ENCODE data around the gene PEX16.

Gene PEX16

DNA sequence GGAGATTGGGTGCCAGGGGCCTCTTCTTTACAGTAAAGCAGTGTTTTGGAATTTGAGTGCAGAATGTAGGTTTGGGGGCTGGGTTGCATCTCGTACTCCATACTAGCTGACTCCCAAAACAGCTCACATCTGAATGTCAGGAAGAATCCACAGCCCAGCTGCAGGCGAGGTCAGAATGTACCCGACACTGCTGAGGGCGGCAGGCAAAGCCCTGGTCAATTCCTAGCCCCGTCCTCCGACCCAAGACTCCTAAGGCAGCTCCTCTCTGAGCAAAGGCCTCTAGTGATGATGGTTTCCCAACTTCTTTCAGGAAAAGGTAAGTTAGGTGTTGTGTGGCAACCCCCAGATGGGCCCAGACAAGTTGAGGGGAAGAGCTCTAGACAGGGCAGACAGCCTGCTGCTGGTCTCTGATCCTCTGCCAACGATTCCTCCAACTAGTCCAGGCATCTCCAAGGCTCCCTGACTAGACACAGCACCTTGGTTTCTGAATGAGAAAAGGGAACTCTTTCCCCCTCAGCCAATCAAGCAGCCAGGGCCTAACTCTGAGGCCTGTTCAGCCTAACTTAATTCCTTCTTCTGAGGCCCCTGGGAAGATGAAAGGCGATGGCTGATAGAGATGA is 13.4 kb upstream of the PEX16 start:
- no peak for DNase-seq

DNA sequence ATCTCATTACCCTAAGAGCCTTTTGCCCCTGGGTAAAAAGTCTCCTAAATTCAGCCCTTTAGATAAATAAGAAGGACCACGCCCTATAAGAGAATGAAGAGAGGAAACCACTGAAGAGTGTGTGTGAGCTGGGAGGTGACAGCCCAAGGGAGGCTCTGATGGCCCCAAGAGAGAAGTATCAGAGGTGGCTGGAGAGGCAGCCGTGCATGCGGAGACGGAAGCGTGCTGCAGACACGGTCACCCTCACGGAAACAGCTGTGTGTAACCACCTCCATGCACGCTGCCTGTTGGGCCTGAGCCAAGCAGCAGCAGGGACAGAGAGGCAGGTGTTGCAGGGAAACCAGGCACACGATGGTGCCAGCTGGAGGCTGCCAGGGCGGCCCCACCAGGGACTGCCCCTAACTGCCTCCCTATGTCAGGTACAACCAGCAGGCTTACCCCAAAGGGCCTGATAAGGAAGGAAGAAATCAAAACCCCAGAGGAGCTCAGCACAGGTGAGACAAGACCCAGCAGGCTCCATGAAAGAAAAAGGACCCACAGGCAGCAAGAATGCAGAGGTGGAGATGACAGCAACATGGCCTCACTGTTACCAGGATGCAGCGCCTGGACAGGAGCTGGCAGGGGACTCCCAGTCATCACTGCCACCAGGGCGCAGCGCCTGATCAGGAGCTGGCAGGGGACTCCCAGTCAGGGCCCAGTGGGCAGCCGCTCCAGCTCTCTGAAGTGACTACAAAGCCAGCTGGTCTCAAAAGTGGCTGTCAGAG is 12.5 kb upstream of the PEX16 start:
- DNase-seq, result peak; percentile 96

DNA sequence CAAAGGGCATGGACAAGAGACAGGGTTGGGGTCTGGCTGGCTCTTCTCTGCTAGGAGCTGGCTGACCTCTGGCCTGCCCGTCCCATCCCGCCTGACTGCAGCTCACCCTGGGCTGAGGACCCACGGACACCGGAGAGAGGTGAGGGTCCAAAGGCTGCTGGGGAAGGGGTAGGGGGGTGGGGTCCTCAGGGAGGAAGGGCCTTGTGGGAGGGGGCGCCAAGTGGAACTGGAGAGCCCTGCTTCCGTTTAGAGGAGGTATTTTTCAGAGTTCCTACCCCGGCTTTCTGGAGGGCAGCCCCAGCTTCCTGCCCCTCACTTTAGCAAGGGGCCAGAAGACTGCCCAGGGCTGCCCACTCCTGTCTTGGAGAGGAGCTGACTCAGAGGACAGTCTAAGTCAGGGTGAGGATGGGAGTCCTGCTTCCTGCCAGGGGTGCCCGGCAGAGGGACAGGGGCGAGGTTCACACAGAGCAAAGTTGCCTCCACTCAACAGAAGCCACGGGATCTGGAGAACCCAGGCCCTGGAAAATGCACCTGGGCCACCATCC is 11.9 kb upstream of the PEX16 start:
- peak; percentile 84 for DNase-seq

DNA sequence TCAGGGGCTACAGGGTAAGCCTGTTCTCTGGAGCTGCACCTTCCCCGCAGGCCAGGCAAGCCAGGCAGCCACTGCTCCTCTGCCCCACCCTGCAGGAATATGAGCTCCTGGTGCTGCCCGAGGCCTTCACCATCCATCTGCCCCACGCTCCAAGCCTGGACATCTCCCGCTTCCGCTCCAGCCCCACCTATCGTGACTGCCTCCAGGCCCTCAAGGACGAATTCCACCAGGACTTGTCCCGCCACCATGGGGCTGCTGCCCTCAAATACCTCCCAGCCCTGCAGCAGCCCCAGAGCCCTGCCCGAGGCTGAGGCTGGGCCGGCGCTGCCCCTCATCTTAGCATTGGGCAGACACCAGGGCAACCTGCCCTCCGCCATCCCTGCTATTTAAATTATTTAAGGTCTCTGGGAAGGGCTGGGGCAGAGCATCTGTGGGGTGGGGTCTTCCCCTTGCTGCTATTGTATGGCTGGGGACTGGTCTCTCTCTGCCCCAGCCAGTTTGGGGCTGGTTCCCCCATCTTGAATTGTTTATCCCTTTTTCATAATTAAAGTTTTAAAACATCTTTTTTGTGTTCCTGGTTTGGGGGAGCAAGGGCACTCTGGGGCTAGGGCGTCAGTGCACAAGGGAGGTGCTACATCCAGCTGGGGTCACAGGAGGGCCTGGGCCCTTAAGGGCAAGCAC is 11.0 kb upstream of the PEX16 start:
- peak; percentile 10 for DNase-seq

DNA sequence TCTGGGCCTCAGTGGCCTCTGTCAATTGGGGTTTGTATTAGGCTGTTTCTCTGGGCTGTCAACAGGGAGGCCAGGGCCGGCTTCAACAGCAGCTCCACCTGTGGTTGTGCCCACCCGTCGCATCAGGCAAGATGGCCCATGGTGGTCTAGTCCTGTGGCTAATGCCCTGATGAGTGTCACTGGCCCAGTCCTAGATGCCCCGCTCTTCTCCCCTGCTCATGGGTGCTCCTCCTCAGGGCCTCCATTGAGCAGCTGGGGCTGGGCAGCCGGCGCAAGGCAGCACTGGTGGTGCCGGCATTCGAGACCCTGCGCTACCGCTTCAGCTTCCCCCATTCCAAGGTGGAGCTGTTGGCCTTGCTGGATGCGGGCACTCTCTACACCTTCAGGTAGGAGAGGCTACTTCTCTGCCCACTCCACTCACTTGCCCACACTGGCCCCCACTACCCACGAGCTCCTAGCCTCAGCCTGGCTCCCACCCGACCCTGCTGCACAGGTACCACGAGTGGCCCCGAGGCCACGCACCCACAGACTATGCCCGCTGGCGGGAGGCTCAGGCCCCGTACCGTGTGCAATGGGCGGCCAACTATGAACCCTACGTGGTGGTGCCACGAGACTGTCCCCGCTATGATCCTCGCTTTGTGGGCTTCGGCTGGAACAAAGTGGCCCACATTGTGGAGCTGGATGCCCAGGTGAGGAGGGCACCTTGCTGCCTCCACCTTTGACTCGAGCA is 10.2 kb upstream of the PEX16 start:
- DNase-seq, result no peak

DNA sequence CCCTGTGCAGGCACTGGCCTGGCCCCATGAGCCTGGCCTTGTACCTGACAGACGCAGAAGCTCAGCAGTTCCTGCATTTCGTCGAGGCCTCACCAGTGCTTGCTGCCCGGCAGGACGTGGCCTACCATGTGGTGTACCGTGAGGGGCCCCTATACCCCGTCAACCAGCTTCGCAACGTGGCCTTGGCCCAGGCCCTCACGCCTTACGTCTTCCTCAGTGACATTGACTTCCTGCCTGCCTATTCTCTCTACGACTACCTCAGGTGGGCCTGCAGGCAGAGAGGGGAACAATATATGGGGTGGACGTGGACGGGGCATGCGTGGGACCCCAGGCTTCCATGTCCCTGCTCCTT is 9.6 kb upstream of the PEX16 start:
- DNase-seq, result no peak

DNA sequence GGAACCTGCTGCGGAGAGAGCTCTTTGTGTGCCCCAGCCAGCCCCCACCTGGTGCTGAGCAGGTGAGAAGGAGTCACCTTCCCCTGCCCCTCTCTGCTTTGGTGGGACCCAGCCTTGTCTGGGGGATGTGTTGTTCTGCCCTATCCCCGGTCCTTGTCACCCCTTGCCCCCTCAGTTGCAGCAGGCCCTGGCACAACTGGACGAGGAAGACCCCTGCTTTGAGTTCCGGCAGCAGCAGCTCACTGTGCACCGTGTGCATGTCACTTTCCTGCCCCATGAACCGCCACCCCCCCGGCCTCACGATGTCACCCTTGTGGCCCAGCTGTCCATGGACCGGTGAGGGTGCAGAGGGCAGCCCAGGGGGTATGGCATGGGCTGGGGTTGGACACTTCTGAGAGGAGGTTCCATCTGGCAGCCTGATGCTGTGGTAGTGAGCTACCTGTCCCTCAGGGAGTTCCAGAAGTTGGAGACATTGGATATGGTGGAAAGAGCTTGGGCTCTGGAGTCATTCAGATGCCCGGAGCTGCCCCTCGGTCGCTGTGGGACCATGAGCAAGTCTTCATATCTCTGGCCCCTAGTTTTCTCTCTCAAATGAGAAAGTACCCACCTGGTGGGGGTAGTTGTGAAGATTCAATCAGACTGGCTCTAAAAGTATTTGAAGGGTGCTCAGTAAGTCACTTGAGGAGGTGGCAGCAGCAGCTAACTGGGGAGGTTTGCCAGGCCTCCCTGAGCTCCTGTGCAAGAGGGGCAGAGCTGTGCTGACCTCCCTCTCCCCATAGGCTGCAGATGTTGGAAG is 9.1 kb upstream of the PEX16 start:
- DNase-seq, result no peak

DNA sequence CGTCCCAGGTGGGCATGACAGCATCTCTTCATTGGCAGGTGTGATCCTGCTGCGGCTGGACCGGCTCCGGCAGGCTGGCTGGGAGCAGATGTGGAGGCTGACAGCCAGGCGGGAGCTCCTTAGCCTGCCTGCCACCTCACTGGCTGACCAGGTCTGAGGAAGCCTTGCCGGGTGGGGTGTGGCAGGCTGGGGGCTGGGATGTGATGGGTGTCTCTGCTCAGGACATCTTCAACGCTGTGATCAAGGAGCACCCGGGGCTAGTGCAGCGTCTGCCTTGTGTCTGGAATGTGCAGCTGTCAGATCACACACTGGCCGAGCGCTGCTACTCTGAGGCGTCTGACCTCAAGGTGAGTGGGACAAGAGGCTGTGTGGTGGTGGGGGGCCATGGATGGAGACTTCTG is 8.3 kb upstream of the PEX16 start:
- no peak for DNase-seq

DNA sequence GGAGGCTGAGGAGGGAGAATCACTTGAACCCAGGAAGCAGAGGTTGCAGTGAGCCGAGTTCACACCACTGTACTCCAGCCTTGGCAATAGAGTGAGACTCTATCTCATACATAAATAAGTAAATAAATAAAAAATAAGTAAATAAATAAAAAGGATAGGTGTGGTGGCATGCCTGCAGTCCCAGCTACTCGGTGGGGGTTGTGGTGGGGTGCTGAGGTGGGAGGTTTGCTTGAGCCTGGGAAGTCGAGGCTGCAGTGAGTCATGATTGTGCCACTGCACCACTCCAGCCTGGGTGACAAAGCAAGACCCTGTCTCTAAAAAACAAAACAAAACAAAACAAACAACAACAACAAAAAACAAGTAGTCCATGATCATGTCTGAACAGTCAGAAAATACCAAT is 7.9 kb upstream of the PEX16 start:
- DNase-seq, result no peak

DNA sequence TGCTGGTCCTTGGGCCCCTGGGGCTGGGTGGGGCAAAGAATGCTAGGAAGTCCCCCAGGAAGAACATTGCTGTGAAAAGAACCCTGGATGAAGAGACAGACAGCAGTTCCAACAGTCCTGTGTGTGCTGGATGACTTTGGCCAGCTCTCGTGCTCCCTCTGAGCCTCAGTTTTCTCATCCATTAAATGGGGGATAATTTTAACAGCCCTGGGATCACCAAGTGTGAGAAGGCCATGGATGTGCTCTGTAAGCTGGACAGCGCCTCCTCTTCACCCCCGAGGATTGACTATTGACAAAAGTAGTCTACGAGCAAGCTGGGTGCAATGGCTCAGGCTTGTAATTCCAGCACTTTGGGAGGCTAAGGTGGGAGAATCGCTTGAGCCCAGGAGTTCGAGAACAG is 7.2 kb upstream of the PEX16 start:
- no peak for DNase-seq

DNA sequence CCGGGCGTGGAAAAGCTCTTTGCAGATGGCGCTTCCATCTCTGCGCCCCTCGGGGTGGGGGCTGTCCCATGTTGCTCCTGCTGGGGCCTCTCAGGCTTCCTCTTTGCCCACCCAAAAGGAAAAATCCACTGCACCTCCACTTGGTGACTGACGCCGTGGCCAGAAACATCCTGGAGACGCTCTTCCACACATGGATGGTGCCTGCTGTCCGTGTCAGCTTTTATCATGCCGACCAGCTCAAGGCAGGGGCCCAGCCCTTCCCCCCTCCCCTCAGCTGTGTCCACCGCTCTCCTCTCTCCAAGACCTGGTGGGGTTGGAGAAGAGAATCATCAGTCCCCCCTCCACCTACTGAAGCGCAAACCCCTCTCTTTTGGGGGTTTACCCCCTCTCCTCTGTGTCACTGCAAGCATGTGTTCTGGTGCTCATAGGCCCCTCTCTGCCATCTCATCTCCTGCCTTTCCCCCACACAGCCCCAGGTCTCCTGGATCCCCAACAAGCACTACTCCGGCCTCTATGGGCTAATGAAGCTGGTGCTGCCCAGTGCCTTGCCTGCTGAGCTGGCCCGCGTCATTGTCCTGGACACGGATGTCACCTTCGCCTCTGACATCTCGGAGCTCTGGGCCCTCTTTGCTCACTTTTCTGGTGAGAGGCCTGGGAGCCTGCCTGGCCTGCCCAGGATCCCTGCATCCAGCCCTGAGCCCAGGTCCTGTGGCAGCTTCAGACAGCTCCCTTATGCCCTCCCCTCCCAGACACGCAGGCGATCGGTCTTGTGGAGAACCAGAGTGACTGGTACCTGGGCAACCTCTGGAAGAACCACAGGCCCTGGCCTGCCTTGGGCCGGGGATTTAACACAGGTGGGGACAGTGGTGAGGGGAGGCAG is 6.6 kb upstream of the PEX16 start:
- DNase-seq, result no peak

DNA sequence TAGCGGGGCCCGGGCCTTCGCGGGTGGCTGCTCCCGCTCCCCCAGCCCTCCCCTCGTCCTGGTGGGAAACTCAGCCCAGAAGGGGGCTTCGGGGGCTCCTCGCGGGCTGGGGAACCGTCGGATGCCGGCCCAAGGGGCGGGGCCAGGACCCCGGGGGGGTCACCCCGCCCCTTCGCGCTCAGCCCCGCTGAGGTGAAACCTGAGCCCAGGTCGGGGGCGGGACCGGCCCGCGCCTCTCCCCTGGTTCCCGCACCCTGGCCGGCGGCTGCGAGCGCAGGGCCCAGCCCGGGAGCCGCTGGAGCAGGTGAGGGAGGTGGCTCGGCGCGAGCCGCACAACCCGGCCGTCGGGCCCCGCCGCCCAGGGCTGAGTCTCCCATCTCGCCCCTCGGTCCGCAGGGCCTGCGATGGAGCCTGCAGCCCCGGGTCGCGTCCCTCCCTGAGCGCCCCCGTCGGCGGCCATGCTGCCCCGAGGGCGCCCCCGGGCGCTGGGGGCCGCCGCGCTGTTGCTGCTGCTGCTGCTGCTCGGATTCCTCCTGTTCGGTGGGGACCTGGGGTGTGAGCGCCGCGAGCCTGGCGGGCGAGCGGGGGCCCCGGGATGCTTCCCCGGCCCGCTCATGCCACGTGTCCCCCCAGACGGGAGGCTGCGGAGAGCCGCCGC is 4.9 kb upstream of the PEX16 start, which contains the start of gene LARGE2:
LARGE2 (plus strand) TSS at position 232 of the 658 bp plus-strand sequence; CDS start at position 459, 227 bp downstream.
- peak; percentile 90 for DNase-seq

DNA sequence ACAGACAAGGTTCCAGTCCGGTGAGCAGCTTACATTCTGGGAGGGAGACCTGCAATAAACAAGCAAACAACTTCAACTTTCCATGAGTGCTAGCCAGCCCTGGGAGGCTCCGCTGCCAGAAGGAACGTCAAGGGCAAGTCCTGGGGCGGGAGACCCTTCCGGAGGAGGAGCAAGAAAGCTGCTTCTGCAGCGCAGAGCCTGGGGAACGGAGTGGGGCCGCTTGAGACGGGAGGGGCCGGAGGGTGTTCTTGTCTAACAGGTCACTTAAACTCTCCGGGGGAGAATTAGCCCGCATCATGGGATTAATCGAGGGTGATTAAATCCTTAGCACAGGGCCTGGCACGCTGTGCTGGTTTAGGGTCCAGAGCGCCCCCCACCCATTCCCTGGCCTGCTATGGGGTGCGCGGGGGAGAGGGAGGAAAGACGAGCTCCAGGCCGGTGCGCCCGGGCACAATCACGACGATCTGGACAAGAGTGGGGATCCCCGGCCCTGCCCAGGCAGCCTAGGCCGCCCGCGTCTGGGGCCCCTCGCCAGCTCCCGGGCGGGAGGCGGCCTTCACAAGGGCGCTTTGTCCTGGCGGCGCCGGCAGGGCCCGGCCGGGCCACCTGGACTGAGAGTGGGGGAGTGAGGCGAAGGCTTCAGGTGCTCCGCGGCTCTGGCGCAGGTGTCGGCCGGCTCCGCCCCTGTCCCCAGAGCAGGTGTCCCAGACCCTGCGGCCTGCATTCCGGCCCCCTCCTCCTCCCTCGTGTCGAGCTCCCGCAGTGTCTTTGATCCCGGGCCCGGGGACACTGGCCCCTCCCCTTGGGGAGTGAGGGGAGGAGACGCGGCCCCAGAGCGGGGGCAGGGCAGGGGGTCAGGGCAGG is 4.1 kb upstream of the PEX16 start:
- DNase-seq, result peak; percentile 97

DNA sequence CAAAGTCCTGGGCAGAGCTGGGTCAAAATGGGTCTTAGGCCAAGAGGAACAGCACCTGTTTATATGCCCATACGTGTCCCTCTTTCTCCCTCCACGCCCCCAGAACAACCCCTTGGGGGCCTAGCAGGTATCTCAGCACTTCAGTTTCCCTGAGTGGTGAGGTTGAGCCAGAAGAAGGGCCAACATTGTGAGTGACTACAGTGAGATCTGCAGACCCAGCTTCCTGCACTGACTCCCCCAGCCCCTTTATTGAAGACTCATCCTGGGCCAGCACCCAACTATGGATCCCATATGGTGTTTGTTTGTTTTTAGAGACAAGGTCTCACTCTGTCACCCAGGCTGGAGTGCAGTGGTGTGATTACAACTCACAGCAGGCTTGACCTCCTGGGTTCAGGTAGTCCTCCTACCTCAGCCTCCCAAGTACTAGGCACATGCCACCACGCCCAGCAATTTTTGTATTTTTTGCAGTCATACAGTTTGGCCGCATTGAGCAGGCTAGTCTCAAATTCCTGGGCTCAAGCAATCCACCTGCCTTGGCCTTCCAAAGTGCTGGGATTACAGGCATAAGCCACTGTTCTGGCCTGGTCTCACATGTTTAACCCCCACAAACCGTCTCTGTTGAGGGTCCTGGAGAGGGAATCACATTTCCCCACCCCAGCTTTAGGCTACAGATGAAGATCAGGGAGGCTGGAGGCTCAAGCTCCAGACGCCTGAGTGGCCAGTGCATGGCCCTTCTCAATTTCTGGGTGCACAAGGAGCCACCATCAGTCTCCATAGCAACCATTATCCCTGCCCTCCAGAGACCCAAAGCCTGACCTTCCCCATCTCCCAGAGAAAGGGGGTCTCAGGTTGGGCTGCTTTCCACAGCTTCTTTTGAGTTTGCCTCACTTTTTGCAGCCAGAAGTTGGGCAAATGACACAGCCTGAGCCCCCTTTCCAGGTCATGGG is 3.1 kb upstream of the PEX16 start:
- no peak for DNase-seq

DNA sequence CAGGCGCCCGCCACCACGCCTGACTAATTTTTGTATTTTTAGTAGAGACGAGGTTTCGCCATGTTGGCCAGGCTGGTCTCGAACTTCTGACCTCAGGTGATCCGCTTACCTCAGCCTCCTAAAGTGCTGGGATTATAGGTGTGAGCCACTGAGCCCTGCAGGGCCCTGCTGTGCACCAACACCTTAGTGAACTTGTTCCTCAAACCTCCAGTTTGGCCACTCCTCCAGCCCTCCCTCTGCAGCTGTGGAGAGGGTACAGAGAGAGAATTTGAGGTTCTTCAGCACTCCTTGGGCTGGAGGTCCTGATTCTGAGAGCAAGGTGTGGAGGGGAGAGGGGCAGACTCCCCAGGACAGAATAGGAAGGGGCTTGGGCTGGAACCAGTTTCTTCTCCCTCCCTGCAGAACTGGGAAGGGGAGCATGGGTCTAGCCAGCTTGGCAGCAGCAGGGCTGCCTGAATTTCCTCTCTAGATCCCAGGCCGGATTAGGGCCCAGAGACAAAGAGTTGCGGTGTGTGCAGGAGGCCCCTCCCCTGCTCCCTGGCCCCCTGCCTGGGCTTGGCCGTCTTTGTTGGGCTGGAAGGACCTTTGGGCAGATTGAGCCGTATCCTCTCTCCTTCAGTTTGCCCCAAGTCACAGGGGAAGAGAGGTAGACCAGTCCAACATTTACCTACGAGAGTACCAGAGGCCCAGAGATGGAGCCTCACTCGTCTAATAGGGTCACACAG is 2.3 kb upstream of the PEX16 start:
- no peak for DNase-seq

DNA sequence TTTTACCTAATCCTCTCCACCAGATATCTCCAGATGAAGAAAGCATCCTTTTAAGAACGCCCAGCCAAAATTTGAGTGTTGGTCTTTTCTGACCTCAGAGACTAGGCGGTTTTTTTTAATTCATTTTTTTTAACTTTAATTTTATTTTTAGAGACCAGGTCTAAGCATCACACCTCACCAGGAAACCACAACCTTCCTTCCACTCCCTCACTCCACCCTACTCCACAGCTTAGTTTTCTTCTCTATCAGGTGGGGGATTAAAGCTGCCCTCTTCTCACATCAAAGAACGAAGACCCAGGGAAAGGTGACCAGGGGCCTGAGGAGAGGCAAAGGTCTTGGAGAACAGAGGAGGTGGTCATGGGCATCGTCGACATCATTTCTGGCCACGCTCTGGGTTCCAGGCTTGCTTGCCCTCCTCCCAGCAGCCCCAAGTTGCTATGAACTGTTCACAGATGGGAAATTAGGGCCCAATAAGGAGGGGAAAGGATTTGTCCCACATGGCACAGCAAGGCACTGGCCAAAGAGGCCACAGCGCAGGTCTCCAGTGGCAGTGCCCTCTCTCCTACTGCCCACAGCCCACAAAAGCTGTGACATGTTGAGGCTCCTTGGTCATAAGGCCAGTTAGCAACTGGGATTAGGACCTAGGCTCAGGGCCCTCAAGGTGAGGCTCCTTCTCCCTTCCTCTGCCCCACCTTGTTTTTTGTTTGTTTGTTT is 1.4 kb upstream of the PEX16 start:
- DNase-seq, result no peak

DNA sequence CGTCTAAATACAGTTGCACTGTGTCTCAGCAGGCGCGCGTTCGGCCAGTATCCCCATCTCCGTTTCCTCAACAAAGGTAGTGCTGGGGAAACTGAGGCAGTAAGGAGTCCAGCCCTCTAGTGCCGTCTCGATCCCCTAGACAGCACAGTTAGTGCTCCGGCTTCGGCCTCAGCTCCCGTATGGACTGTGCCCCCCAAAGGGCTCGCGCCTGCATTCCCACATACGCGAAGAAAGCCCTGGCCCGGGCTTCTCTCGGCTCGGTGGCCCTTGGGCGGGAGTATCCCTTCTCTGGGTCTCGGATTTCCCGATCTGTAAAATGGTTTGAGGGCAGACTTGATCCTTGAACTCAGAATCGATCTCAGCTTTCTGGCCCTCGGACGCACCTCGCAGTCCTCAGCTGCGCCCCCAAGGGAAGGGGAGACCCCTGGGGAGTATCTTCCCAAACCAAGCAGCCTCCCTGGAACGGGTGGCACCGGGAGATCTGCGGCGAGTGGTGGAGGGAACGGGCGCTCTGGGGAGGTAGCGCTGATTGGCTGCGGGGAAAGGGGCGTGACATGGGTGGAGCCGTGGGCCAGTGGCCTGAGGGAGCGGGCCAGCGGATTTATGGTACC is 759 bp upstream of the PEX16 start:
- peak; percentile 86 for DNase-seq

Data from DMS53 (cell line).